Cardiac muscle cell (in vitro differentiated cells and primary cell): Measurements from ENCODE around the gene TLK2. TPM values are rescaled to one million over a fixed set of nuclear protein-coding genes. Genes with fewer than 3 reads are reported as not detected.

Source experiments
- DNase-seq, 2 donors: peaks; one replicate each; pipeline versions ENCODE4 v3.0.0 to v3.0.0-alpha.2; 2010 to 2017; ENCODE audit warnings: low read depth in 1 of 2, low spot score in 1 of 2
- H3K27ac ChIP-seq: fragments of 200-600 bp; sonication (generic); 2 replicates; pipeline ENCODE4 v1.5.1; 2016
- H3K27me3 ChIP-seq: fragments of 200-600 bp; sonication (generic); 2 replicates; pipeline ENCODE4 v1.6.0; 2016; ENCODE audit warnings: control low read depth
- H3K36me3 ChIP-seq: fragments of 200-600 bp; sonication (generic); 2 replicates; pipeline ENCODE4 v1.5.1; 2016; ENCODE audit warnings: control low read depth
- H3K4me1 ChIP-seq: fragments of 200-600 bp; sonication (generic); 2 replicates; pipeline ENCODE4 v1.8.1; 2017; ENCODE audit warnings: low read depth, mild to moderate bottlenecking, mixed run types
- H3K4me3 ChIP-seq: fragments of 200-600 bp; sonication (generic); 2 replicates; pipeline ENCODE4 v1.5.1; 2016; ENCODE audit warnings: mild to moderate bottlenecking
- H3K9me3 ChIP-seq: fragments of 200-600 bp; sonication (generic); 2 replicates; pipeline ENCODE4 v1.5.1; 2017; ENCODE audit warnings: low read depth, mild to moderate bottlenecking, control low read depth
- polyA plus RNA-seq: library from polyadenylated mRNA; unstranded; fragments of >200 nt; fragmentation: Nextera tagmentation; extraction: Ambion mirVana; gene quantifications from 2 replicates; pipeline ENCODE4 v1.2.1, GENCODE V29; 2016
- total RNA-seq: library from RNA; depleted of rRNA; stranded (reverse); fragments of >200 nt; gene quantifications from 2 replicates; pipeline ENCODE4 v1.2.3, GENCODE V29; 2016
- TF ChIP-seq, protein P1 (sequence below): IDR thresholded peaks from 2 replicates; pipeline ENCODE4 v1.5.1; 2012; ENCODE audit warnings: low read depth, mild to moderate bottlenecking, low read length

TLK2 gene
- total and polyA plus RNA-seq, 2 experiments from 2014 or later: 36.8 to 43.1 TPM

- no peaks in the 10 kb centered on the region for H3K4me1 ChIP-seq
- H3K9me3 ChIP-seq: no peaks in the 10 kb centered on the region
- no peak overlapping the region for H3K27ac ChIP-seq
- DNase-seq: peak in 1 of 2 donors; percentile 29
- TF ChIP-seq, protein P1, sequence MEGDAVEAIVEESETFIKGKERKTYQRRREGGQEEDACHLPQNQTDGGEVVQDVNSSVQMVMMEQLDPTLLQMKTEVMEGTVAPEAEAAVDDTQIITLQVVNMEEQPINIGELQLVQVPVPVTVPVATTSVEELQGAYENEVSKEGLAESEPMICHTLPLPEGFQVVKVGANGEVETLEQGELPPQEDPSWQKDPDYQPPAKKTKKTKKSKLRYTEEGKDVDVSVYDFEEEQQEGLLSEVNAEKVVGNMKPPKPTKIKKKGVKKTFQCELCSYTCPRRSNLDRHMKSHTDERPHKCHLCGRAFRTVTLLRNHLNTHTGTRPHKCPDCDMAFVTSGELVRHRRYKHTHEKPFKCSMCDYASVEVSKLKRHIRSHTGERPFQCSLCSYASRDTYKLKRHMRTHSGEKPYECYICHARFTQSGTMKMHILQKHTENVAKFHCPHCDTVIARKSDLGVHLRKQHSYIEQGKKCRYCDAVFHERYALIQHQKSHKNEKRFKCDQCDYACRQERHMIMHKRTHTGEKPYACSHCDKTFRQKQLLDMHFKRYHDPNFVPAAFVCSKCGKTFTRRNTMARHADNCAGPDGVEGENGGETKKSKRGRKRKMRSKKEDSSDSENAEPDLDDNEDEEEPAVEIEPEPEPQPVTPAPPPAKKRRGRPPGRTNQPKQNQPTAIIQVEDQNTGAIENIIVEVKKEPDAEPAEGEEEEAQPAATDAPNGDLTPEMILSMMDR: no peak
- H3K27me3 ChIP-seq: no peaks in the 10 kb centered on the region
- peaks cover 38% of the 10 kb centered on the region for H3K36me3 ChIP-seq
- no peak overlapping the region for H3K4me3 ChIP-seq
Observed at GRCh38 chr17:62565817-62566216, 87.2 kb downstream of the TLK2 start.

- Histone ChIP-seq H3K9me3 (no peaks in the 10 kb centered on the region), H3K4me3 (no peak overlapping the region), H3K4me1 (no peaks in the 10 kb centered on the region), H3K27ac (no peak overlapping the region), H3K36me3 (peaks cover 33% of the 10 kb centered on the region), H3K27me3 (no peaks in the 10 kb centered on the region)
- DNase-seq: no peak
- TF ChIP-seq, protein P1: no peak
Observed at GRCh38 chr17:62566996-62567578, 88.5 kb downstream of the TLK2 start.

GRCh38 chr17:62572488-62572887 is 93.9 kb downstream of the TLK2 start:
- Histone ChIP-seq H3K4me1 (no peaks in the 10 kb centered on the region), H3K27ac (no peak overlapping the region), H3K4me3 (no peak overlapping the region), H3K9me3 (no peaks in the 10 kb centered on the region), H3K36me3 (peaks cover 47% of the 10 kb centered on the region), H3K27me3 (no peaks in the 10 kb centered on the region)
- TF ChIP-seq, protein P1: no peak
- DNase-seq: no peak

DNA sequence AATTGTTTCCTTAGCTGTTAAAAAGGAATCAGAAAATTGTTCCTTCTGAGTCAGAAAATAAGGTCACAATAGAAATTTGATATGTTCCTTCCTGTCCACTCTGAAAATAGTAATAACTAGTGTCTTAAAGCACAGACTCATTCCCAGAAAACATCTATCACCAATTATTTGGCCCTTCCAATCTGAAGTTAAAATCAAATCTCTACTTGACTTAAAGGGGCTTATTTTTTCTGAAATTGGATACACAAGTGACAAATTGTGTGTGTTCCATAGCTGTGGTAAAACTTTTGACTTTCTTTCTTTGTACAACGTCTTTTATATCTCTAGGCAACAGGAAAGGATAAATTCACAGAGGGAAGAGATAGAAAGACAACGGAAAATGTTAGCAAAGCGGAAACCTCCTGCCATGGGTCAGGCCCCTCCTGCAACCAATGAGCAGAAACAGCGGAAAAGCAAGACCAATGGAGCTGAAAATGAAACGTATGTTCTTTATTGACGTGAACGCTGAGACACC is 94.3 kb downstream of the TLK2 start:
- H3K4me1 ChIP-seq: no peaks in the 10 kb centered on the region
- H3K27ac ChIP-seq: no peak overlapping the region
- TF ChIP-seq, protein P1: no peak
- no peaks in the 10 kb centered on the region for H3K27me3 ChIP-seq
- peak in 1 of 2 donors; percentile 35 for DNase-seq
- no peak overlapping the region for H3K4me3 ChIP-seq
- no peaks in the 10 kb centered on the region for H3K9me3 ChIP-seq
- peaks cover 49% of the 10 kb centered on the region for H3K36me3 ChIP-seq

GRCh38 chr17:62573480-62574117 is 95.0 kb downstream of the TLK2 start:
- no peak overlapping the region for H3K4me3 ChIP-seq
- H3K4me1 ChIP-seq: no peaks in the 10 kb centered on the region
- TF ChIP-seq, protein P1: no peak
- H3K9me3 ChIP-seq: no peaks in the 10 kb centered on the region
- peaks cover 53% of the 10 kb centered on the region for H3K36me3 ChIP-seq
- no peak for DNase-seq
- no peak overlapping the region for H3K27ac ChIP-seq
- no peaks in the 10 kb centered on the region for H3K27me3 ChIP-seq
